Thyroid gland (tissue), 4 donors: ENCODE results near the gene KCTD17.

Experiments used
- CTCF ChIP-seq, 6 experiments: fragments of 200-600 bp in 3 of 6; fragments of 450-650 bp in 3 of 6; sonication (generic) in 3 of 6; IDR thresholded peaks; one replicate each; pipeline ENCODE4 v1.5.1; 2016 to 2019; ENCODE audit warnings: antibody characterized with exemption in 6 of 6, mild to moderate bottlenecking in 2 of 6, inconsistent platforms in 1 of 6, moderate library complexity in 1 of 6
- POLR2A ChIP-seq, 2 donors: fragments of 450-650 bp; IDR thresholded peaks; one replicate each; pipeline ENCODE4 v1.6.1; 2017; ENCODE audit warnings: antibody characterized with exemption in 2 of 2, mild to moderate bottlenecking in 2 of 2, moderate library complexity in 1 of 2

GRCh38 chr22:37058917-37059701 lies 7.6 kb downstream of the KCTD17 start:
- TF ChIP-seq POLR2A (IDR thresholded peaks at IDR 0.05) (no peak), CTCF (IDR thresholded peaks at IDR 0.05) (no peak)
